Smooth muscle cell (in vitro differentiated cells): ENCODE results near the gene ABCF1. TPM values are rescaled to one million over a fixed set of nuclear protein-coding genes. Genes with fewer than 3 reads are reported as not detected.
A peak's percentile ranks its signal among the peaks of the same experiment; 100 is the strongest.

Source experiments
- DNase-seq: peaks from one replicate; lab custom pipeline; 2025; ENCODE audit not compliant: unreplicated experiment; lab: John Stamatoyannopoulos, UW
- H2AFZ ChIP-seq: fragments of 200-600 bp; sonication (generic); 2 replicates; pipeline ENCODE4 v1.6.0; 2016; ENCODE audit warnings: antibody characterized with exemption, low read depth, mild to moderate bottlenecking
- H3F3A ChIP-seq: fragments of 200-600 bp; sonication (generic); 2 replicates; pipeline ENCODE4 v1.6.0; 2017; ENCODE audit warnings: antibody characterized with exemption, low read depth
- H3K27ac ChIP-seq: fragments of 200-600 bp; sonication (generic); 2 replicates; pipeline ENCODE4 v1.5.1; 2016; ENCODE audit warnings: low read depth, mild to moderate bottlenecking
- H3K27me3 ChIP-seq: fragments of 200-600 bp; sonication (generic); 2 replicates; pipeline ENCODE4 v1.6.1; 2016; ENCODE audit warnings: low read depth, mild to moderate bottlenecking
- H3K36me3 ChIP-seq: fragments of 200-600 bp; sonication (generic); 2 replicates; pipeline ENCODE4 v1.5.1; 2016; ENCODE audit warnings: low read depth
- H3K4me1 ChIP-seq: fragments of 200-600 bp; sonication (generic); 2 replicates; pipeline ENCODE4 v1.5.1; 2016; ENCODE audit warnings: low read depth
- H3K4me2 ChIP-seq: fragments of 200-600 bp; sonication (generic); 2 replicates; pipeline ENCODE4 v1.6.0; 2016; ENCODE audit warnings: mild to moderate bottlenecking
- H3K4me3 ChIP-seq: fragments of 200-600 bp; sonication (generic); 2 replicates; pipeline ENCODE4 v1.5.1; 2016; ENCODE audit warnings: mild to moderate bottlenecking
- H3K79me2 ChIP-seq: fragments of 200-600 bp; sonication (generic); 2 replicates; pipeline ENCODE4 v1.6.0; 2016; ENCODE audit warnings: low read depth, mild to moderate bottlenecking
- H3K9ac ChIP-seq: fragments of 200-600 bp; sonication (generic); 2 replicates; pipeline ENCODE4 v1.6.0; 2016; ENCODE audit warnings: low read depth
- H3K9me3 ChIP-seq: fragments of 200-600 bp; sonication (generic); replicated peaks from 2 replicates; pipeline ENCODE4 v1.5.1; 2016; ENCODE audit warnings: low read depth
- H4K20me1 ChIP-seq: fragments of 200-600 bp; sonication (generic); 2 replicates; pipeline ENCODE4 v1.6.0; 2016; ENCODE audit warnings: low read depth
- WGBS: methylation state at CpG from one replicate; pipeline ENCODE4 v1.1.7; 2016; ENCODE audit warnings: low lambda C conversion rate; 5-methylcytosine and 5-hydroxymethylcytosine counted together
- polyA plus RNA-seq: library from polyadenylated mRNA; unstranded; fragments of >200 nt; fragmentation: Nextera tagmentation; extraction: Ambion mirVana; gene quantifications from 2 replicates; pipeline ENCODE4 v1.2.1, GENCODE V29; 2016
- total RNA-seq: library from RNA; depleted of rRNA; stranded (reverse); fragments of >200 nt; gene quantifications from 2 replicates; pipeline ENCODE4 v1.2.3, GENCODE V29; 2014
- TF ChIP-seq, protein P1 (sequence below): fragments of 200-600 bp; sonication (generic); IDR thresholded peaks from 2 replicates; pipeline ENCODE4 v1.5.1; 2017; ENCODE audit warnings: borderline replicate concordance, mild to moderate bottlenecking, antibody characterized with exemption; ENCODE audit not compliant: insufficient read depth, poor library complexity, severe bottlenecking

Gene ABCF1
- total and polyA plus RNA-seq, 2 experiments from 2014 or later: 34.7 to 39.1 TPM

DNA sequence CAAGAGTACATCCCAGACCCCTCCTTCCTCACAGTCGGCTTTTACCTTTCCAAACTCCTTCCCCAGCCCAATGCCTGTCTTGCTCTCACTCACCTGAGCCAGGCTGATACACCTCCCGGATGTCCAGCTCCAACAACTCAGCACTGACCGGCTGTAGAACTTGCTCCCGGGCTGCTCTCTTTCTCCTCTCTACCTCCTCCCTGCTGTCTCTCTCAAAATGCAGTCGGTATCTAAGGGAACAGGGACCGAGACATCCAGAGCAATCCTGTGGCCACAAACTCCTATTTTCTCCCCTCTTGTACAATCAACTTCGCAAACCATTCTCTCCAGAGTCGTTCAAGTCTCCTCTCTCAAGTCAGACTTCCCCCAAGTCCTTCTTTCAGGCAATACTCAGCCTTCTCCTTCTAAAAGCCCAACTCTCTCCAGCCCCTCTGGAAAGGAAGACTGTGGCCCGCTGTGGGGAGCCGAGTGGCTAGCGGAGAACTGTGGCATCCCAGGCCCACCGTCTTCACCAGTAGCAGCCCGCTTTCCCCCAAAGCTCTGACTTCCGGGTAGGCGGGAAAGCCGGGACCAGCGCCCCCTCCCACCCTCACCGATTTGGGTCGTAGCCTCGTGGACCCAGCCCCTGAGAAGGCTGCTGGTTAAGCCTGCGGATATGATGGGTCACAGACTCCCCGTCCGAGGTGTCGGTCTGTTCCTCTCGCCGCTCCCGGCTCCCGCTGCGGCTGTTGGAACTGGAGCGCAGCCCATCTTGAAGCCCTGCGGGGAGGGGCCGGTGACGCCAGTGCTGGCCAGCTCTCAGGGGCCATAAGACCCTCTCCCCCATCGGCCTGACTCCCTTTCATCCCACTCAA is 16.1 kb upstream of the ABCF1 start:
- peak overlapping the region; percentile 88 for H3K4me3 ChIP-seq
- no peaks in the 10 kb centered on the region for H3K27me3 ChIP-seq
- H3F3A ChIP-seq: no peaks in the 10 kb centered on the region
- H3K36me3 ChIP-seq: no peaks in the 10 kb centered on the region
- H3K4me2 ChIP-seq: peak overlapping the region; percentile 96
- H3K9me3 ChIP-seq: no peaks in the 10 kb centered on the region
- peaks cover 46% of the 10 kb centered on the region for H3K79me2 ChIP-seq
- WGBS: 9% methylated on average over 33 of the region's 34 CpGs
- H4K20me1 ChIP-seq: peaks cover 7% of the 10 kb centered on the region
- H3K9ac ChIP-seq: peak overlapping the region; percentile 97
- TF ChIP-seq, protein P1, sequence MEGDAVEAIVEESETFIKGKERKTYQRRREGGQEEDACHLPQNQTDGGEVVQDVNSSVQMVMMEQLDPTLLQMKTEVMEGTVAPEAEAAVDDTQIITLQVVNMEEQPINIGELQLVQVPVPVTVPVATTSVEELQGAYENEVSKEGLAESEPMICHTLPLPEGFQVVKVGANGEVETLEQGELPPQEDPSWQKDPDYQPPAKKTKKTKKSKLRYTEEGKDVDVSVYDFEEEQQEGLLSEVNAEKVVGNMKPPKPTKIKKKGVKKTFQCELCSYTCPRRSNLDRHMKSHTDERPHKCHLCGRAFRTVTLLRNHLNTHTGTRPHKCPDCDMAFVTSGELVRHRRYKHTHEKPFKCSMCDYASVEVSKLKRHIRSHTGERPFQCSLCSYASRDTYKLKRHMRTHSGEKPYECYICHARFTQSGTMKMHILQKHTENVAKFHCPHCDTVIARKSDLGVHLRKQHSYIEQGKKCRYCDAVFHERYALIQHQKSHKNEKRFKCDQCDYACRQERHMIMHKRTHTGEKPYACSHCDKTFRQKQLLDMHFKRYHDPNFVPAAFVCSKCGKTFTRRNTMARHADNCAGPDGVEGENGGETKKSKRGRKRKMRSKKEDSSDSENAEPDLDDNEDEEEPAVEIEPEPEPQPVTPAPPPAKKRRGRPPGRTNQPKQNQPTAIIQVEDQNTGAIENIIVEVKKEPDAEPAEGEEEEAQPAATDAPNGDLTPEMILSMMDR: no peak
- peak; percentile 63 for DNase-seq
- peak overlapping the region; percentile 79 for H2AFZ ChIP-seq
- peaks cover 12% of the 10 kb centered on the region for H3K4me1 ChIP-seq
- peak overlapping the region; percentile 99 for H3K27ac ChIP-seq

DNA sequence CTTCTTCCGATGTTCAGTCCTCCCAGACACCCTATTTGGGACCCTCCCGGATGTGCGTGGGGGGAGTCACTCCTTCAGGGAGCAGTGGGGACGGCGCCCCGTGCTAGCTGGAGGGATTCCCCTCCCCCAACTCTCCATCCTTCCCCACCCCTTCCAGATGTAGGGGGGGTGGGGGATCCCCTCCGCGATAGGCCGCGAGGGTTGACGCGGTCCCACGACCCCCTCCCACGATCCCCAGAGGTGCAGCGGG is 15.5 kb upstream of the ABCF1 start:
- H3K36me3 ChIP-seq: no peaks in the 10 kb centered on the region
- 0% methylated on average over 3 of the region's 15 CpGs for WGBS
- peak overlapping the region; percentile 97 for H3K9ac ChIP-seq
- H3K9me3 ChIP-seq: no peaks in the 10 kb centered on the region
- peaks cover 48% of the 10 kb centered on the region for H3K79me2 ChIP-seq
- TF ChIP-seq, protein P1: no peak
- peak overlapping the region; percentile 96 for H3K4me2 ChIP-seq
- H4K20me1 ChIP-seq: peaks cover 7% of the 10 kb centered on the region
- H3K27ac ChIP-seq: peak overlapping the region; percentile 99
- H3K4me1 ChIP-seq: peaks cover 12% of the 10 kb centered on the region
- no peaks in the 10 kb centered on the region for H3K27me3 ChIP-seq
- DNase-seq: no peak
- H2AFZ ChIP-seq: peak overlapping the region; percentile 79
- peak overlapping the region; percentile 88 for H3K4me3 ChIP-seq
- H3F3A ChIP-seq: no peaks in the 10 kb centered on the region

- under 1% methylated on average over 56 of the region's 71 CpGs for WGBS
- H4K20me1 ChIP-seq: peaks cover 7% of the 10 kb centered on the region
- TF ChIP-seq, protein P1: no peak
- H3K27me3 ChIP-seq: no peaks in the 10 kb centered on the region
- H3F3A ChIP-seq: no peaks in the 10 kb centered on the region
- H3K9me3 ChIP-seq: no peaks in the 10 kb centered on the region
- H3K4me2 ChIP-seq: peak within 1 kb of the TSS; percentile 96
- peak within 1 kb of the TSS; percentile 79 for H2AFZ ChIP-seq
- peak within 1 kb of the TSS; percentile 97 for H3K9ac ChIP-seq
- peaks cover 52% of the 10 kb centered on the region for H3K79me2 ChIP-seq
- H3K4me3 ChIP-seq: peak within 1 kb of the TSS; percentile 88
- H3K36me3 ChIP-seq: no peaks in the 10 kb centered on the region
- peak; percentile 97 for DNase-seq
- H3K27ac ChIP-seq: peak within 1 kb of the TSS; percentile 99
- peaks cover 12% of the 10 kb centered on the region for H3K4me1 ChIP-seq
These were observed 15.0 kb upstream of the ABCF1 start, which contains the start of gene GNL1 for GRCh38 chr6:30556066-30556905. TSS of gene GNL1 (minus strand) at chr6:30556489. CDS start at chr6:30556203, 286 bp downstream.
